Stimulated activated CD8-positive, alpha-beta memory T cell treated with anti-CD3 and anti-CD28 coated beads, Interleukin-12 subunit alpha, Interleukin-12 subunit beta, amount 100 ng/mL, for 24 hours (primary cell): ENCODE data around the gene HEATR5B.
"Not testable (repeated sequence)": the region's sequence is repeated elsewhere in the genome, so short reads cannot be mapped to it uniquely, and the experiment has no call there.

Source experiments
- DNase-seq: peaks from one replicate; pipeline ENCODE4 v3.0.0-alpha.2; 2020; ENCODE audit errors: extremely low read depth

The HEATR5B gene

GRCh38 chr2:36981911-36982310 lies 102.3 kb downstream of the HEATR5B start:
- DNase-seq: no peak

- not testable (repeated sequence) for DNase-seq
Measured at GRCh38 chr2:36979007-36979406, 105.2 kb downstream of the HEATR5B start.

GRCh38 chr2:36976065-36976464 lies 108.1 kb downstream of the HEATR5B start:
- no peak for DNase-seq

- DNase-seq: no peak
Measured at GRCh38 chr2:36975306-36975705, 108.9 kb downstream of the HEATR5B start.

GRCh38 chr2:36973320-36973719 lies 110.9 kb downstream of the HEATR5B start:
- no peak for DNase-seq

GRCh38 chr2:36971990-36972389 lies 112.2 kb downstream of the HEATR5B start:
- no peak for DNase-seq

- no peak for DNase-seq
Measured at GRCh38 chr2:36967236-36967876, 116.8 kb downstream of the HEATR5B start.

GRCh38 chr2:36966370-36967235 lies 117.6 kb downstream of the HEATR5B start, which contains the start of gene STRN:
Gene STRN, minus strand, starts transcription at chr2:36966536. Its CDS starts 73 bp downstream, at chr2:36966463.
- peak; percentile 96 for DNase-seq

GRCh38 chr2:36965751-36966369 lies 118.3 kb downstream of the HEATR5B start:
- no peak for DNase-seq

GRCh38 chr2:36965206-36965605 lies 119.0 kb downstream of the HEATR5B start:
- DNase-seq: no peak

- DNase-seq: no peak
Measured at GRCh38 chr2:36964496-36965058, 119.6 kb downstream of the HEATR5B start.

- no peak for DNase-seq
Measured at GRCh38 chr2:36963734-36964133, 120.4 kb downstream of the HEATR5B start.

- no peak for DNase-seq
Measured at GRCh38 chr2:36963106-36963505, 121.1 kb downstream of the HEATR5B start.

GRCh38 chr2:36960773-36961172 lies 123.4 kb downstream of the HEATR5B start:
- DNase-seq: no peak

- DNase-seq: no peak
Measured at GRCh38 chr2:36960005-36960675, 124.0 kb downstream of the HEATR5B start.

GRCh38 chr2:36954977-36955607 lies 129.1 kb downstream of the HEATR5B start:
- no peak for DNase-seq

- DNase-seq: no peak
Measured at GRCh38 chr2:36952748-36953197, 131.4 kb downstream of the HEATR5B start.

- DNase-seq: no peak
Measured at GRCh38 chr2:36951574-36951973, 132.6 kb downstream of the HEATR5B start.

- DNase-seq: no peak
Measured at GRCh38 chr2:36951027-36951518, 133.1 kb downstream of the HEATR5B start.

GRCh38 chr2:36949845-36950244 lies 134.3 kb downstream of the HEATR5B start:
- DNase-seq: no peak

GRCh38 chr2:36945240-36945639 lies 138.9 kb downstream of the HEATR5B start:
- DNase-seq: not testable (repeated sequence)
